Hindlimb muscle (tissue), 1 donor: Measurements from ENCODE around the gene IFT27. TPM values are rescaled to one million over a fixed set of nuclear protein-coding genes. Genes with fewer than 3 reads are reported as not detected.

Experiments used
- DNase-seq: peaks from one replicate; pipeline ENCODE4 v3.0.0-alpha.2; 2013
- polyA plus RNA-seq: library from polyadenylated mRNA; unstranded; fragments of 120-200 nt; gene quantifications from one replicate; pipeline ENCODE4 v1.2.1, GENCODE V29; 2013; ENCODE audit not compliant: insufficient read length

Gene IFT27
- polyA plus RNA-seq, 1 donor, result 23.3 TPM

- no peak for DNase-seq
These were observed 20.7 kb upstream of the IFT27 start for GRCh38 chr22:36796552-36797175.

DNA sequence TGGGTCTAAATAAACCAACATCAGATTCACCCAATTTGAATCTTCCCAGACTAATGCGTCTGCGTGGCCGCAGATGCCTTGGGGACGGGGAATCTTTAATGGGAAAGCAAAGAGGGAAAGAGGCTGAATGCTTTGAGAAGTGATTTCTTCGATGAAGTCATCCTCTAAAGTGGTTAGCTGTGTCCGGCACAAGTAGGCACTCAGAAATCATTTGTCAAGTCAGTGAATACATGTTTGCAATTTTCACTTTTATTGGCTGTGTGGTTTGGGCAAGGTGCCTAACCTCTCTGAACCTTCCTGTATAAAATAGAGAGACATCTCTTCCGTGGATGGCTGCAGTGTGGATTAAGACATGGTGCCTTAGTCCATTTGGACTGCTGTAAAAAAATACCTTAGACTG lies 19.7 kb upstream of the IFT27 start:
- DNase-seq, result no peak

GRCh38 chr22:36790648-36791047 lies 14.7 kb upstream of the IFT27 start:
- no peak for DNase-seq

DNA sequence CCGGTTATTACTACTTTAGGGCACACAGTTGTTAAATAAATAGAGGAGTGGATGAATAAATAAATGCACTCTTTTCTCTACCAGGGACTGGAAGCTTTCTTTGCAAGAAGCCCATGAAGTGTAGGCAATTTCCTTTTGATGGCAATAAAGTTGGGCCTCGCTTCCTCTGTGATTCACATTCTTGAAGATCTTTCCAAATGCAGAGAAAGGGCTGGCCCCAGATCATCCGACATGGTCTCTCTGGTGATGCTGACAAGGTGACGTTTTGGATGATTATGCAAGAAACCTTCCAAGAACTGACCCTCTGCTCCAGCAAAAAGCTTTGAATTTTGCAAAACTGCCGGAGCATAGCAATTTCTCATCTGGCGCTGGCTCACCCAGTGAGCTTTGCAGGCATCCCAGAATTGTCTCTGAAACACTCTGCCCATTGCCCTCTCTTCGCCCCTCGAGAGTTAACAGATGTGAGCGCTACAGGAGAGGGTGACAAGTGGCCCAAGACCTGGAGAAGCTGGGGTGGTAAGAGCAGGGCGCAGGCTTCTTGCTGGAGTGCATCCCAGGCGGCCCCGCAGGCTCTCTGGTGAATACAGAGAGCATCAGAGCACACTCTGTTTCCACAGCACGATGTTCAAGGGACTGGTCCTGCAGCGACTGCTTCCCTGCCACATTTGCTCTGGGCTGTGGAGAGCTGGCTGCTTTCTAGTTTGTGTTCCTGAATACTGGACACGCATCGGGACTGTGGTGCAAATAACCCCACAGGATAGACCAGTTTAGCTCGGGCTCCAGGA lies 11.5 kb upstream of the IFT27 start:
- no peak for DNase-seq

- no peak for DNase-seq
These were observed 7.8 kb upstream of the IFT27 start for GRCh38 chr22:36783743-36784142.

DNA sequence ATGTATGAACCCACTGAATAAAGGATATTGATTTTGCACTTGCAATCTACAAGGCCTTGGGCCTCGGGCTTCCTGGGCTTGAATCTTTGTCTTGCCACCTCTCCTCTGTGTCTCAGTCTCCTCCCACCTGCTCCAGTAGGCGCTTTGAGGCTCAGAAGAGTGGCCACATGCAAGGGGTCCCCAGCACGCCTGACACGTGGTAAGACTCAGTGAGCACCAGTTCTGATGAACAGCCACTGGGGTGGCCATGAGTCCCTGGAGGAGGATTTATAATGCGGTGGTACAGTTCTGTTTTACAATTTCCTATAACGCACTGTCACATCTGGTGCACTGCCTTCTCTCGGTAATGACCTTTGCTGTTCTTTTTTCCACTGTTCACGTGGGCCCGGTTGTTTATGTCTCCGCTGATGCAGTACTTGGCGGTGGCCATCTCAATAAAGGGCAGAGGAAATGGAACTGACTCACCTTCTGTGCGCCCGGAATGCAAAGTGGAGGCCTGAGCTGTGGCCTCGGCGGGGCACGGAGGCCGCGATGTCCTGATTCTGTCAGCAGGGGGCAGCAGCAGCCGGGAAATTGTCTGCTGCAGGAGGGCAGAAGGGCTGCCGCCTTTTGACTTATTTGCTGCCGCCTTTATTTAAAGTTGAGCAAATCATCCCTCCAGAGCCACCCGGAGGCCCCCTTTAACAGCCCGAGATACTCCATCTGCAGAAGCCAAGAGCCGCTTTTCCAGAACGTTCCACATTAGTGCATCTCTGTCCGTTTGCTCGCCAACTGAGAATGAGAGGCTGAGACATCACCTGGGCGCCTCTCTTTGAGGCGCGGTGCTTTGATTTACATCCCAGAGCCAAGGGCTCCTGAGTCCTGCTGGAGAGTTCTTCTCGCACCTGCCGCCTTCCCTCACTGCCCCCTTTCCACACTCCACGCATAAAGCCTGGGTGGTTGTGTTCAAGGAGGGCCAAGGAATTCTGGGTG lies 6.0 kb upstream of the IFT27 start:
- peak; percentile 63 for DNase-seq

- no peak for DNase-seq
These were observed 2.1 kb upstream of the IFT27 start for GRCh38 chr22:36778020-36778419.

GRCh38 chr22:36776722-36777121 lies 803 bp upstream of the IFT27 start:
- no peak for DNase-seq

GRCh38 chr22:36775586-36775963 lies 344 bp downstream of the IFT27 start:
- DNase-seq, result no peak

- DNase-seq, result no peak
These were observed 2.0 kb downstream of the IFT27 start for GRCh38 chr22:36773935-36774334.

- no peak for DNase-seq
These were observed 3.5 kb downstream of the IFT27 start for GRCh38 chr22:36772451-36772850.

DNA sequence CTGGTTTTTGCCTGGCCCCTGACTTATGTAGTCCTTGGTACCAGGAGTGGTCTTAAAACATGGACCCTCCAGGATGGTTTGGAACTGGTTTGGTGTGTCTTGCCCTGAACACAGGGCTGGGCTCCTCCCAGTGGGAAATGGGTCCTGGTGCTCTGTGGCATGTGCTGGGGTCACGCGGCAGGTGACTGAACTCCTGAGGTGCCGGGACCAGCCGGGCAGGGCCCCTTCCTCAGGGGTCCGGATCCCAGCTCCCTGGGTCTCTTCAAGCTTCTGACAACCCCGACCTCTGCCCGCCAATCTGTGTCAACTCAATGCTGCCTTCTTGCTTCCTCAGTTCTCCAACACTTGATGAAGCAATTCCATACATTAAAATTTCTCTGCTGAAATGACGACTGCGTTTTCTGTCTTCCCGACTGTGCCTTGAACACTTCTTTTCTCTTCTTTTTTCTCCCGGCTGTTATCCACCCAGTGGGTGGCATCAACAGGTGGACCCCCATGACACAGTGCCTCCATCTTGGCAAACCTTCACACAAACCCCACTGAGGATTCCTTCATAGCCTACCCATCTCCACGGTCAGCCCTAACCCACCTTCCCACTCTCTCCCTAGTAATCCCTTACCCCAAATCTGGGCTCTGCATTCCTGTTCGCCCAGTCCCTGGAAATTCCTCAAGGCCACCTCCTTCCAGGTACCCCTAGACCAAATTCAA lies 4.4 kb downstream of the IFT27 start:
- DNase-seq, result no peak

DNA sequence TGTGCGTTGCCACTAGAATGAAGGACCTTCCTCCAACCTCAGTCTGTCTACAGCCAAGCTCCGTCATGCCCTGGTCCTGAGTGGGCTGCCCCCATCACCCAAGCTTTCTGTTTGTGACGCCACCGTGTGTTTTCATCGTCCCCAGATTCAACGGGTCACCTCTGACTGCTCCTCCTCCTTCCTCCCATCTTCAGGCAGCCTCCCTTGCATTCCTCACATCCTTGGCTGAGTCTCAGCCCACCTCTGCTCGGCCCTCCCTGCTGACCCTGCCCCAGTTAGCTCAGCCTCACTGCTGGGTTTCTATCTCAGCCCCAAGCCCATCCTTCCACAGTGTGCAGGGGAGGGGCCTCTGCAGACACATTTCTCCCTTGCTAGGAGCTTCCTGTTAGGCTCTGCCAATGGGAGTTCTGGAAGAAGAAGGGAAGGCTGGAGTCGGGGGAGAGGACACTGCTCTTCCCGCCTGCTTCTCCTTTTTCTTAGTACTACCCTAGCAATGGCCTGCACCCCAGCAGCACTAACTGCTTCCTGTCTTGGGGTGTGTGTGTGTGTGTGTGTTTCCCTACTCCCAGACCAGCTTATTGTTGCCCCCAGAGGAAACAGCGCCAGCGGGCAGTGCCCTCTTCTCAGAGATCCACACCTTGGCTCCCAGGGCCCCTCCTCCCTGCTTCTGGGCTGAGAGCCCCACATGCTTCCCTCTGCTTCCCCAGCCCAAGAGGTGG lies 5.2 kb downstream of the IFT27 start:
- no peak for DNase-seq

GRCh38 chr22:36769541-36770512 lies 6.1 kb downstream of the IFT27 start:
- no peak for DNase-seq

- DNase-seq, result no peak
These were observed 7.3 kb downstream of the IFT27 start for GRCh38 chr22:36768616-36769015.

DNA sequence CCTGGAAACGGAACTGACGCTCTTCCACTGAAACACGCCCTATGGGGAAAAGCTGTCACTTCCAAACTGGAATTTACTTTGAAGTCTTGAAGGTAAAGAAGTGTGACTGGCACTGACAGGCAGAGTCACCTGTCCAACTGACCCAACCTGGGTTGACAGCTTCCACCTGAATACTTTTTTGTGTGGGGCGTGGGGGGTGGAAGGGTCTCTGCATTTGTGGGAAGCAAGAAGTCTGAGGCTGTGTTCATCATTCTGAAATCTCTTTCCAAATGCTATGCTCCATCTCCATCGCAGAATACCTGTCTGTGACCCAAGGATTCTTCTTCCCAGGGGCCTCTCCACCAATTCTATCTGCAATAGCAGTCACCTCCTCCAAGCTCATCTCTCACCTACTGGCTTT lies 7.8 kb downstream of the IFT27 start:
- no peak for DNase-seq

GRCh38 chr22:36767035-36767775 lies 8.7 kb downstream of the IFT27 start:
- no peak for DNase-seq

- no peak for DNase-seq
These were observed 9.9 kb downstream of the IFT27 start for GRCh38 chr22:36765943-36766450.

DNA sequence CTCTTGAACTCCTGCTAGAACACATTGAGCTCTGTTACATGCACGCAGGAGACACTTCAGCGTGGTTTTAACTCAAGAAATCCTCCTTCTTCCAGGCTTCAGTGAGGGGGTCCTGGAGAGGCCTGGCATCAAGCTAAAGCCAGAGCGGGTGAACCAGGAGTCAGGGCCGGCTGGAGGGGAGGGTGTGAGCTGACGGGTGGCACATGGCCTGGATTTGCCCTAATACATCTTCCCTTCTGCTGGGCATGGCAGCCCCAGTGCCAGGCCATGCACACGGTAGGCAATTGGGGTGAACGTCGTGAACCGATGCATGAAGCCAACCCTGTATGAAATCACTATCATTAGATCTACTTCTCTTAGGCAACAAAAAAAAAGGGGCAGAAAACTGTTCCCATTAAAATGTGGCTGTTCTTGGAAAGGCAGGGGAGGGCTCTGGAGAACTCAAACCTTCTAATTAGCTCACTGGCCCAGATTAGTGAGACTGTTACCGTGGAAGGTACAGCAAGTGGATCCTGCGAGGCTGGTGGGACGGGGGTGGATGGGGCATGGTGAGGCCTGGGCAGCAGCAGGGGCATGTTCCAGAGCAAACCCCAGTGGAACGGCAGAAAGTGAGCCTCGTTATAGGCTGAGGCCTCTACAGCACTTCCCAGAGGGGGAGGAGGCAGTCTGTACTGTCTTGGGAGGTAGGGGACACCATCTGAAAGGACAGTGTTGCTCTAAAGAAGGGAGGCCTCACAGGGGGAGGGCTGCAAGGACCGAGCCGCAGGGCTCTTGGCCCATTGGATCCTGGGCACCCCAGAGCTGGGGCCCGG lies 10.6 kb downstream of the IFT27 start:
- no peak for DNase-seq
